Measurements from ENCODE around the gene FTH1.

The FTH1 gene

DNA sequence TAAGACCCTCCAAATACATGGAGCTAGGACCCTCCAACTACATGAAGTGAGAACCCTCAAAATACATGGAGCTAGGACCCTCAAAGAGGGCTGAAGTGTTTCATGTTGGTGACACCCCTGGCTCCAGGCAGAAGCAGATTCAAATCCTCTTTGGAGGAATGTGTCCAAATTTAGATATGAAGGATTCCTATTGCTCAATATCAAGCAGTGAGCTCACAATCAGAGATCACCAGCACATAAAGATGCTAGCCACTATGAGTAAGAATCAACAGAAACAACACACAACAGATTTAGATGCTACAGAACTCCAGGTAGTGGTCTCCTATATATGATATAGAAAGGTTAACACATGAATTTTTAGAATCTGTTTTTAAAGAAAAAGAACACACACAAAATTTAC lies 38.8 kb downstream of the FTH1 start:
- no peaks in the 10 kb centered on the region for H3K4me1 ChIP-seq (ENCODE audit: control insufficient read depth in 1 of 2, insufficient read depth in 2 of 2, low read length in 2 of 2)

DNA sequence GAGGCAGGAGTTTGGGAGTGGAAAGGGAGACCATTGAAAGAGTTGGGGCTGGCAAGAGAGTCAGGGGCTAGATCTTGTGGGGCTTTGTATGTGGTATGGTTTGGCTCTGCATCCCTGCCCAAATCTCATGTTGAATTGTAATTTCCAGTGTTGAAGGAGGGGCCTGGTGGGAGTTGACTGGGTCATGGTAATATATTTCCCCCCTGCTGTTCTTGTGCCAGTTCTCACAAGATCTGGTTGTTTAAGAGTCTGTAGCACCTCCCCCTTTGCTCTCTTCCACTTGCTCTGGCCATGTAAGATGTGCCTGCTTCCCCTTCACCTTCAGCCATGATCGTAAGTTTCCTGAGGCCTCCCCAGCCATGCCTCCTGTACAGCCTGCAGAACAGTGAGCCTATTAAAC lies 39.9 kb downstream of the FTH1 start:
- no peaks in the 10 kb centered on the region for H3K4me1 ChIP-seq (ENCODE audit: control insufficient read depth in 1 of 2, insufficient read depth in 2 of 2, low read length in 2 of 2)
- H3K27me3 ChIP-seq (ENCODE audit: low read depth, low read length): no peaks in the 10 kb centered on the region
- no peak overlapping the region for H3K27ac ChIP-seq (ENCODE audit: low read length)
- no peak overlapping the region for H3K4me3 ChIP-seq (ENCODE audit: low read depth in 1 of 2, low read length in 2 of 2)
- H3K9me3 ChIP-seq (ENCODE audit: control insufficient read depth in 1 of 2, low read length in 2 of 2): no peaks in the 10 kb centered on the region
- no peaks in the 10 kb centered on the region for H3K36me3 ChIP-seq (ENCODE audit: control insufficient read depth in 1 of 2, insufficient read depth in 2 of 2, low read length in 2 of 2)

More for the DNA sequence above, 38.8 kb downstream of the FTH1 start:
- peaks cover 0 to 4% of the 10 kb centered on the region in 2 donors for H3K9me3 ChIP-seq (ENCODE audit: control insufficient read depth in 1 of 2, low read length in 2 of 2)
- no peak overlapping the region for H3K27ac ChIP-seq (ENCODE audit: low read length)
- H3K4me3 ChIP-seq (ENCODE audit: low read depth in 1 of 2, low read length in 2 of 2): no peak overlapping the region
- no peaks in the 10 kb centered on the region for H3K36me3 ChIP-seq (ENCODE audit: control insufficient read depth in 1 of 2, insufficient read depth in 2 of 2, low read length in 2 of 2)
- H3K27me3 ChIP-seq (ENCODE audit: low read depth, low read length): no peaks in the 10 kb centered on the region

DNA sequence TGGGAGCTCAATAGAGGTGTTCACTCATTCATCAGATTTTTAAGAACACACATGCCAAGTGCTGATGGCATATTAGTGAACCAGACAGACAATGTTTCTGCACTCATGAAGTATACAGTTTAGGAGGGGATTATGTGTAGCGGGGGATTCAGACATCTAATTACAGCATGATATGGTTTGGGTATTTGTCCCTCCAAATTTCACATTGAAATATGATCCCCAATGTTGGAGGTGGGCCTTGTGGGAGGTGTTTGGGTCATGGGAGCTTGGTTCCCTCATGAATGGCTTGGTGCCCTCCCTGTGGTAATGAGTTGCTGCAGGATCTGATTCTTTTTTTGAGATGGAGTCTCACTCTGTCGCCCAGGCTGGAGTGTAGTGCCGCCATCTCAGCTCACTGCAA lies 41.2 kb downstream of the FTH1 start:
- Histone ChIP-seq H3K9me3 (ENCODE audit: control insufficient read depth in 1 of 2, low read length in 2 of 2) (no peaks in the 10 kb centered on the region), H3K4me3 (ENCODE audit: low read depth in 1 of 2, low read length in 2 of 2) (no peak overlapping the region), H3K27ac (ENCODE audit: low read length) (no peak overlapping the region), H3K36me3 (ENCODE audit: control insufficient read depth in 1 of 2, insufficient read depth in 2 of 2, low read length in 2 of 2) (no peaks in the 10 kb centered on the region), H3K4me1 (ENCODE audit: control insufficient read depth in 1 of 2, insufficient read depth in 2 of 2, low read length in 2 of 2) (no peaks in the 10 kb centered on the region), H3K27me3 (ENCODE audit: low read depth, low read length) (no peaks in the 10 kb centered on the region)

DNA sequence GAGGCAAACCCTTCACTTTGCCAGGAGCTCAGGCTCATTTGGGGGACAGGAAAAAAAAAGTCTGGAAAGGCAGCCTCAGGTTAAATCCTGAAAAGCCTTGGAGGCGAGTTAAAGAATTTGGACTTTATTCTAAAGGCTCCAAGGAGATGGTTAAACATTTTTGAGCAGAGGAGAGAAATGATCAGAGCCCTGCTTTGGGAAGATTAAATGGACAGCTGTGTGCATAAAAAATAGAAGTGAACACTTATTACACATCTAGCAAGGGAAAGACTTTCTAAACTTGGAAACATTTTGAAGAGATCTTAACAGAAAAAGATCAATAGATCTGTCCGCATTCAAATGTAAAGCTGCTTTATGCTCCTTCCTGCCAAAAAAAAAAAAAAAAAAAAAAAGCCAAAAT lies 41.7 kb downstream of the FTH1 start:
- Histone ChIP-seq H3K4me1 (ENCODE audit: control insufficient read depth in 1 of 2, insufficient read depth in 2 of 2, low read length in 2 of 2) (no peaks in the 10 kb centered on the region), H3K4me3 (ENCODE audit: low read depth in 1 of 2, low read length in 2 of 2) (no peak overlapping the region), H3K9me3 (ENCODE audit: control insufficient read depth in 1 of 2, low read length in 2 of 2) (no peaks in the 10 kb centered on the region), H3K36me3 (ENCODE audit: control insufficient read depth in 1 of 2, insufficient read depth in 2 of 2, low read length in 2 of 2) (no peaks in the 10 kb centered on the region), H3K27me3 (ENCODE audit: low read depth, low read length) (no peaks in the 10 kb centered on the region), H3K27ac (ENCODE audit: low read length) (no peak overlapping the region)

DNA sequence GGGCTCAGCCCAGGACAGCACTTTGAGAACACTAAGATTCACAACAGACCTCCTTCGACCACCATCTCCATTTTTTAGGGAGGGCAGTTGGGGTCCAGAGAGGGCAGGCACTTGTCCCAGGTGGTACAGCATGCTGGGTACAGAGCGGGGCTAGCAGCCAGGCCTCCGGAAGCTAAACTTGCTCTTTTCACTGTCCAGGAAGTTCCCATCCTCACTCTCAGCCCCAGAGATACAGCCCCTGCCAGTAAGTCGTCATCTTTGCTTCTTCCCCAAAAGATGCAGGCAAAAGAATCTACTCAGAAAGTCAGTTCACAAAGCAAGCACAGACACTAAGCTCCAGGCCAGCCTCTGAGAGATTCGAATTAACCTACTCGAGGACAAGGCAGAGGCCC lies 43.4 kb downstream of the FTH1 start:
- Histone ChIP-seq H3K4me1 (ENCODE audit: control insufficient read depth in 1 of 2, insufficient read depth in 2 of 2, low read length in 2 of 2) (peaks cover 0 to 3% of the 10 kb centered on the region in 2 donors), H3K9me3 (ENCODE audit: control insufficient read depth in 1 of 2, low read length in 2 of 2) (no peaks in the 10 kb centered on the region), H3K27me3 (ENCODE audit: low read depth, low read length) (peaks cover 7% of the 10 kb centered on the region), H3K27ac (ENCODE audit: low read length) (peak overlapping the region; percentile 2), H3K36me3 (ENCODE audit: control insufficient read depth in 1 of 2, insufficient read depth in 2 of 2, low read length in 2 of 2) (no peaks in the 10 kb centered on the region), H3K4me3 (ENCODE audit: low read depth in 1 of 2, low read length in 2 of 2) (no peak overlapping the region)

DNA sequence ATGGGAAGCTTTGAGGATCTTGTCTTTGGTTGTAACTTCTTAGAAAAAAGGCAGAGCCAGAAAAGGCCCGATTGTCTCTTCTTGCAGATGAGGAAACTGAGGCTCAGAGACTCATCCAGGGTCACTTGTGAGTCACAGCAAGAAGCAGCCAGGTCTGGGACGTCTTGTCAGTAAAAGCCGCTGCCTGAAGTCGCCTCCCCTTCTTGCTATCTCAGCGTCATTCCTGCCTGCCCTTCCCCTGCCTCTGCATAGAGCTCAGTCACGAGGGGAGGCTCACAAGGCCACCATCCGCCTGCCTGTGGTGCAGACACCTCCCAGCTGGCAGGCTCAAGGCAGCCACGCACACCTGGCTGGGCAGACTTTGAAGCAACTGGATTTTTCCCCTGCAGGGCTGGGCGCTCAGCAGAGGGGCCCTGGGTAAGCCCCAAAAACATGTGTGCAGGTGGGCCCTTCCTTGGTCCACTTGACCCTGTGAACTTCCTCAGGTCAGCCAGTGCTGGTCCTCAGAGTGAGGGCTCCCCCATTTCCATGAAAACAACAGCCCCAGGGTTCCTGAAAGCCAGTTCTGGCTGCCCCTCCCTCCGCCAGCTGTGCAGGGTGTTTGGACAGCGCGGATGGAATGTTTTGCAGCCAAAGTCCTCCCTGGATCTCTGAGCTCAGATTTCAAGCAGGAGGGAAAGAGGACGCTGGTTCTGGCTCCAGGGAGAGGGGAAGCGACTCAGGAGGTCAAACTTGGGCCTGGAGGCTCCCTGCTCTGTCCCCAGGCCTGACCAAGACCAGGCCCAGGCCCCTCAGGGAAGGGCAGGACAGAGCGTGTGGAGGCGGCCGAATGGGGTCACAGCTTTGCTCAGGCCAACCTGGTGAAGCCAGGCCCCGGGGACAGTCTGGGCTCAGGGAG lies 44.0 kb downstream of the FTH1 start:
- Histone ChIP-seq H3K4me3 (ENCODE audit: low read depth in 1 of 2, low read length in 2 of 2) (peak overlapping the region in 1 of 2 donors; percentile 35), H3K36me3 (ENCODE audit: control insufficient read depth in 1 of 2, insufficient read depth in 2 of 2, low read length in 2 of 2) (no peaks in the 10 kb centered on the region), H3K27ac (ENCODE audit: low read length) (peak overlapping the region; percentile 83), H3K4me1 (ENCODE audit: control insufficient read depth in 1 of 2, insufficient read depth in 2 of 2, low read length in 2 of 2) (peaks cover 0 to 3% of the 10 kb centered on the region in 2 donors), H3K27me3 (ENCODE audit: low read depth, low read length) (peaks cover 12% of the 10 kb centered on the region), H3K9me3 (ENCODE audit: control insufficient read depth in 1 of 2, low read length in 2 of 2) (no peaks in the 10 kb centered on the region)

DNA sequence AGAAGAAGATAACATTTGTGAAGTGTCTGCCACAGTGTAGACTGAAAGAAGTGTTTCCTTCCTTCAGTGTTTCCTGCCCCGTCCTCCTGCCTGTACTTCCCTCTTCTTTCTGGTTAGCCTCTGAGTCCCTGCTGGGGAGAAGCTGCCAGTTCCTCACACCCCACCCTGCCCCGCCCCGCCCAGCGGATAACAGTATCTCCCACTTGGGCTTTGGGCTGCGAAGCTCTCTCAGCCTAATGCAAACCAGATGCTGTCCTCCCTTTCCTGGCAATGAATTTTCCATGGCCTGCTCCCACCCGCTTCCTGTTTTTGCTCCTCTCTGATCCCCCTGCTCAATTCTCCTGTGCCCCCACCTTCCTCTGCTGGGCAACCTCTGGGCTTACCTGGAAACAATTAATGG lies 44.9 kb downstream of the FTH1 start:
- Histone ChIP-seq H3K36me3 (ENCODE audit: control insufficient read depth in 1 of 2, insufficient read depth in 2 of 2, low read length in 2 of 2) (no peaks in the 10 kb centered on the region), H3K4me3 (ENCODE audit: low read depth in 1 of 2, low read length in 2 of 2) (peak overlapping the region in 1 of 2 donors; percentile 35), H3K4me1 (ENCODE audit: control insufficient read depth in 1 of 2, insufficient read depth in 2 of 2, low read length in 2 of 2) (peaks cover 4 to 9% of the 10 kb centered on the region in 2 donors), H3K9me3 (ENCODE audit: control insufficient read depth in 1 of 2, low read length in 2 of 2) (no peaks in the 10 kb centered on the region), H3K27me3 (ENCODE audit: low read depth, low read length) (peaks cover 17% of the 10 kb centered on the region), H3K27ac (ENCODE audit: low read length) (peak overlapping the region; percentile 83)

DNA sequence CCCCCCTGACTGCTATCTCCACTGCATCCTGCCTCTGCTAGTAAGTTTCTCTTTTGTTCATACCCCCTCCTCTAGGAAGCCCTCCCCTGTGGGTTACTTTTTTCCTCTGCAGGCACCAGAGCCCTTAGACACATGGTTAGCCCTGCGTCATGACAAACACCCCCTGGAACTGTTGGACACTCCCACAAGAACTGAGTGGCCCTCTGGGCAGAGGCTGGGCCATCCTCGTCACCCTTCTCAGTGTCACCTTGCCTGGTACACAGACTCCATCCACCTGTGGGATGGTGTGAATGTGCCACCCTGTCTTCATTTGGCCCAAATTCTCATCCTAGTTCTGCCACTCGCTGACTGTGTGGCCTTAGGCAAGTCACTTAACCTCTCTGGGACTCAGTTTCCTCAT lies 46.0 kb downstream of the FTH1 start:
- no peak overlapping the region for H3K4me3 ChIP-seq (ENCODE audit: low read depth in 1 of 2, low read length in 2 of 2)
- no peak overlapping the region for H3K27ac ChIP-seq (ENCODE audit: low read length)
- peaks cover 4 to 9% of the 10 kb centered on the region in 2 donors for H3K4me1 ChIP-seq (ENCODE audit: control insufficient read depth in 1 of 2, insufficient read depth in 2 of 2, low read length in 2 of 2)
- no peaks in the 10 kb centered on the region for H3K9me3 ChIP-seq (ENCODE audit: control insufficient read depth in 1 of 2, low read length in 2 of 2)
- H3K27me3 ChIP-seq (ENCODE audit: low read depth, low read length): peaks cover 17% of the 10 kb centered on the region
- no peaks in the 10 kb centered on the region for H3K36me3 ChIP-seq (ENCODE audit: control insufficient read depth in 1 of 2, insufficient read depth in 2 of 2, low read length in 2 of 2)

DNA sequence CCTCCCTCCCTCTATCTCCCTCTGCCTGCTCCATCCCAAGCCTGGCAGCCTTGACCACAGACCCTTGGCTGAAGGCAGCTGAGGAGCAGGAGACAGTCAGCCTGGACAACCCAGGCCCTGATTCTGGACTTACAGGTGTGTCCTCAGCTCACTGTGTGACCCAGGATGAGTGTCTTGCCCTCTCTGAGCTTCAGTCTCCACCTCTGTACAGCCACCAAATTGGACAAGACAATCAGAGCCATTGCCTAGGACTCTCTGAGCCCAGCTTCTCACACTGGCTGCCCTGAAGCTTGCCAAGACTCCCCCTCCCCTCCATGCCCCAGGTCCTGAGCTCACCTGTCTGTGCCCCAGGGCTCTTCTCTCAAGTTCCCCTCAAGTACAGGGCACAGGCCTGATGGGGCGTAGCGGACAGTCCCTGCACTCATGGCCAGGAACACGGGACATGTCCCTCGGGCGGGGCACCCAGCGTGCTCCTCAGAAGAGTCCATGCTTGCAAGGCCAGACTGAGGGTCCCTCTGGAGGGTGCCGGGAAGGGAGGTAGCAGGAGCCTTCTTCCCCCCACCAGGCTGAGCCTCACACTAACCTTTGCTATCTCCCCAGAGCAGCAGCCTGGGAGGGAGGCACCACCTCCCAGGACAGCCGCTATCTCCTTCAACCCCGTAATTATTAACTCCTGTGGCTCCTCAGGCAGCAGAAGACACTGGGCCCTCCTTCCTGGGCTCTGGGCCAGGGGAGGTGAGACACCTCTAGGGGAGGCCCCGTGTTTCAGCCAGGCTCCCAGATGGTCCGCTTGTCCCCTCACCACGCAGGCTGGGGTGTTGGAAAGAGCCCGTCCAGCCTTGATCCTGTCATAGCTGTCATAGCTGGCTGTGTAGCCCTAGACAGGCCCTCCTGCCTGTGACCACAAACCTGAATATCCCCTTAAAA lies 47.5 kb downstream of the FTH1 start:
- no peaks in the 10 kb centered on the region for H3K9me3 ChIP-seq (ENCODE audit: control insufficient read depth in 1 of 2, low read length in 2 of 2)
- peaks cover 4 to 14% of the 10 kb centered on the region in 2 donors for H3K4me1 ChIP-seq (ENCODE audit: control insufficient read depth in 1 of 2, insufficient read depth in 2 of 2, low read length in 2 of 2)
- H3K27me3 ChIP-seq (ENCODE audit: low read depth, low read length): peaks cover 17% of the 10 kb centered on the region
- no peaks in the 10 kb centered on the region for H3K36me3 ChIP-seq (ENCODE audit: control insufficient read depth in 1 of 2, insufficient read depth in 2 of 2, low read length in 2 of 2)
- no peak overlapping the region for H3K4me3 ChIP-seq (ENCODE audit: low read depth in 1 of 2, low read length in 2 of 2)
- H3K27ac ChIP-seq (ENCODE audit: low read length): no peak overlapping the region

DNA sequence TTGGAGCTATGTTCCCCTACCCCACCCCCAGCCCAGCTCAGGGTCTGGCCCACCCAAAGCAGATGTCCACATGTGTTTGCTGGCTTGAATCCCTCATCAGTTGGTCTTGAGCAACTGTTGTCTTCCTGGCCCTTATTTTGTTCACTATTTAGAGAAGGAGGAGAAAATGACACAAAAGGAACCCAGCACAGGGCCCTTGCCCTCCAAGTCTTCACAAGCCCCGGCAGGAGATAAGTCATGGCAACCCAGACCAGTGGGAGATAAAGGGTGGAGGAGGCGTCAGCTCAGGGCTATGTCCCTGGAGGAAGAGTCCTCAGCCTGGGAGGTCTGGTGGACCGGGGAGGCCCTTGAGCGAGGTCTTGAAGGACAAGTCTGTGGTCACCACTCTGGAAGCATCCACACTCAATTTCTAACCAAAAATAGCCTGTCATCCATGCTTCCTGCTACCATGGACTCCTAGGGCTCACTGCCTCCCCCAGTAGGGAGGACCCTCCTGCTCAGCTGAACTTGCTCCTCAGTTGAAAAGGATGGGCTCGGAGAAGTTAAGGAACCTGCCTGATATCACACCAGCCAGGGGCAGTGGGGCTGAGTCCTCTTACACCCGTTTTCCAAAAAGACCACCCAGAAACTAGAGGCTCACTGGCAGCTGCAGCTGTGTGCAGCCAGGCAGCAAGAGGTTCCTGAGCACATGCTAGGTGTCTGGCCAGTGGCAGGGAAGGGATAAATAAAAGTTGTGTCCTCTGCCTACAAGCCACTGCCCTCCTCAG lies 48.3 kb downstream of the FTH1 start:
- peaks cover 4 to 14% of the 10 kb centered on the region in 2 donors for H3K4me1 ChIP-seq (ENCODE audit: control insufficient read depth in 1 of 2, insufficient read depth in 2 of 2, low read length in 2 of 2)
- no peaks in the 10 kb centered on the region for H3K9me3 ChIP-seq (ENCODE audit: control insufficient read depth in 1 of 2, low read length in 2 of 2)
- H3K4me3 ChIP-seq (ENCODE audit: low read depth in 1 of 2, low read length in 2 of 2): no peak overlapping the region
- H3K27ac ChIP-seq (ENCODE audit: low read length): no peak overlapping the region
- no peaks in the 10 kb centered on the region for H3K36me3 ChIP-seq (ENCODE audit: control insufficient read depth in 1 of 2, insufficient read depth in 2 of 2, low read length in 2 of 2)
- peaks cover 17% of the 10 kb centered on the region for H3K27me3 ChIP-seq (ENCODE audit: low read depth, low read length)

All from muscle layer of duodenum (tissue), 2 donors.